ENCODE measurements around the gene MUSK.

GRCh38 chr9:110671849-110672248, 3.3 kb downstream of the MUSK start:
- no peak for TF ChIP-seq GATA3 (IDR thresholded peaks at IDR 0.05; ENCODE audit: low read depth, low read length)
- TF ChIP-seq GATA2 (IDR thresholded peaks at IDR 0.05; ENCODE audit: low read depth, low read length): no peak

Measured in SH-SY5Y (cell line).